Stimulated activated CD8-positive, alpha-beta memory T cell treated with anti-CD3 and anti-CD28 coated beads, Interleukin-12 subunit alpha, Interleukin-12 subunit beta, amount 100 ng/mL, for 24 hours (primary cell): ENCODE results near the gene CDH23.

Experiments used
- DNase-seq: peaks from one replicate; pipeline ENCODE4 v3.0.0-alpha.2; 2020; ENCODE audit errors: extremely low read depth

Gene CDH23

DNA sequence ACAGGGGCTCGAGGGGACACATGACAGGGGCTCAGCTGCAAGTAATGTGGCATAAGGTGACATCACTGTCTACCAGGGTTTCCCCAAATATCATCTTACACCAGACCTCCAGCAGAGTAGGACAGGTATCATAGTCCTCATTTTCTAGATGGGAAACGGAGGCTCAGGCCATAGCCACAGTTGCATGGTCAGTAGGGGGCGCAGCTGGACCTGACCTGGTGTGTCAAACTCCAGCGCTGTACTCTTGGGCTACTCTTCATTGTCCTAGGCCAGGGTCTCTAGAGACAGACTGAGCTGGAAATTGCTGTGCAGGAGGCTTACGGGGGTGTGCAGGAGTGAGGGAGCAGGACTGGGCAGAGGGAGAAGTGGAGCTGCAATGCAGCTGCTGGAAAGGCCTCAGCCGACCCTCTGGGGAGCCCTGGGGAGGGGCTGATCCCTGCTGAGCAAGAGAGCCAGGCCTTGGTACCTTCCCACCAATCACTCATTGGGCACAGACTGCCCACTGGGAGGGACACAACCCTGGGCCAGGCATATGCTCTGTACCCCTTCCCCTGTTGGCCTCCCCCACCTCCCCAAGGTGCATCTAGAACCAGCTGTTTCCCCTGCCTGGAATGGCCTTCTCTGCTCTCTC is 89.9 kb downstream of the CDH23 start:
- peak; percentile 1 for DNase-seq

DNA sequence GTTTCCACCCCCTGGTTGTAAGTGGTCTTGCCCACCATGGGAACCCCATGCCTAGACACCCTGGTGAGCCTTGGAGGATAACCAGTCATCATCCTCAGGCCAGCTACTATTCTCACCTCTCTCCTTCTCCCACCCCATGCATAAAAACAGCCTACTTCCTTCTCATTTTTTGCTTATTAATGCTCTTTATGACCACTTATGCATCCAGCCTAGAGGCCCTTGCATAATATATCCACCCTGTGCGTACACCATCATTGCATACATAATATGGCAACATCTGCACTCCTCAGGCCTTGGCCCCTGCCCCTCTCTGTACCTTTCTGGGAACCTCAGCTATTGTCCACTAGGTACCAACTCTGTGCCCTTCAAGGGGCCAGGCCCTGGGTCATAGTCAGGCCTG is 91.0 kb downstream of the CDH23 start:
- DNase-seq: no peak

DNA sequence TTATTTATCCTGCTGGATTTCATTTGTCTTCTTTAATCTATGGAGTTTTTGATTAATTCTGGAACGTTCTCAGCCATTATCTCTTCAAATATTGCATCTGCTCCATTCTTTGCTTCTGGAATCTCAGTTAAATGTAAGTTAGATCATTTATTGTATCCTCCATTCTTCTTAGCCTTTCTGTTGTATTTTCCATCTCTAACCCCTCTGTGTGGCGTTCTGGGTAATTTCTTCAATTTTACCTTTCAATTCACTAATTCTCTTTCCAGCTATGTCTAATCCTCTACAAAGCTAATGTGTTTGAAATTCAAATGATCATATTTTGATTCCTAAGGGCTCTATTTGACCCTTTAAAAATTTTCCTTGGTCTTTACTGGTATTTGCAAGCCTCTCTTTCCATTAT is 92.4 kb downstream of the CDH23 start:
- no peak for DNase-seq

DNA sequence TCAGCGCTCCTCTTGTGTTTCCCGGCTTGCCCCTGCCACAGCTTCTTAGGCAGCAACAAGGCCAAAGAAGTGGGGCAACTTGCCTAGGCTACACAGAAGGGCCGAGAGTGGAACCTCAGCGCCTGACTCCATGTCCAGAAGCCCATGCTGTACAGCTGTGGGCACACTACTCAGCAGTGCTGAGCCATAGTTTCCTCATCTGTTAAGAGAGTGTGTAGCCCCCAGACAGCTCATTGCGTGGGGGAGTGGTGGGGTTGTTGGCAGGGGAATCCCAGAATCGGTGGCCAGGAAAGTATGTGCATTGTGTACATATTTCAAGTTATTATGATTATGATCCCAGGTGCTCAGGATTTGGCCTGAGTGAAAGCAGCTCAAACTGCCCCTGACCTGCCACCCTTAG is 96.2 kb downstream of the CDH23 start:
- no peak for DNase-seq

- no peak for DNase-seq
Measured at GRCh38 chr10:71493741-71494140, 97.0 kb downstream of the CDH23 start.

DNA sequence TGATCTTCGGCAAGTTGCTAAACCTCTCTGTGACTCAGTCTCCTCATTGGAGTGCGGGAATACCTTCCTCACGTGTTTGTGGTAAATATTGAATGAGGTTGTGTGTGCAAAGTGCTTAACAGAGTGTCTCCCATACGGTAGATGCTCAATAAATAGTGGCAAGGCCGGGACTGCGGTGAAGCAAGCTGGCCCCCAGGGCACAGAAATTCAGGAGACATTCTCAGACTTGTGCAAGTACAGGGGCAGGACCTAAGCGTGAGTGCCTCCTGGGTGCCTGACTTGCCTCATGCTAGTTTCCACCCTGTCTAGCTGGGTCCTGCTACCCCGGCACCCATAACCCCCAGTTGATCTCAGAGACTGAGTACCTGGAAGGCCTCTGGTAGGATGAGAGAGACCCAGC is 97.8 kb downstream of the CDH23 start:
- DNase-seq: no peak

DNA sequence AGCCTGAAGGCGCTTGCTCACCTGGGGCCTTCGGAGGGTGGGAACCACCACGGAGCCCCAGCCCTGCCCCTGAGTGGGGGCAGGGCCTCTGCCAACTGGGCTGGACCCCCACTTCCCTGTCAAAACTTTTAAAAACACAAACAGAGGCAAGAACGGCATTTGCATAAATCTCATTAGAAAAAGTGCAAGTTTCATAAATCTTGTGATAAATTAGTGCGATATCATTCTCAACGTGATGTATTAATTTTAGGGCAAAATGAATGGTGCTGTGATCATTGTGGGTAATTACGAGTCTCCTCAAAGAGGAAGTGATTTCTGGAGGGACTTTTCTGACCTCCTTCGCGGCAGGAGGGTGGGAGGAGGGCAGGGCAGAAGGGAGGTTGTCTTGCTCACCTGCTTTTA is 98.3 kb downstream of the CDH23 start:
- no peak for DNase-seq

DNA sequence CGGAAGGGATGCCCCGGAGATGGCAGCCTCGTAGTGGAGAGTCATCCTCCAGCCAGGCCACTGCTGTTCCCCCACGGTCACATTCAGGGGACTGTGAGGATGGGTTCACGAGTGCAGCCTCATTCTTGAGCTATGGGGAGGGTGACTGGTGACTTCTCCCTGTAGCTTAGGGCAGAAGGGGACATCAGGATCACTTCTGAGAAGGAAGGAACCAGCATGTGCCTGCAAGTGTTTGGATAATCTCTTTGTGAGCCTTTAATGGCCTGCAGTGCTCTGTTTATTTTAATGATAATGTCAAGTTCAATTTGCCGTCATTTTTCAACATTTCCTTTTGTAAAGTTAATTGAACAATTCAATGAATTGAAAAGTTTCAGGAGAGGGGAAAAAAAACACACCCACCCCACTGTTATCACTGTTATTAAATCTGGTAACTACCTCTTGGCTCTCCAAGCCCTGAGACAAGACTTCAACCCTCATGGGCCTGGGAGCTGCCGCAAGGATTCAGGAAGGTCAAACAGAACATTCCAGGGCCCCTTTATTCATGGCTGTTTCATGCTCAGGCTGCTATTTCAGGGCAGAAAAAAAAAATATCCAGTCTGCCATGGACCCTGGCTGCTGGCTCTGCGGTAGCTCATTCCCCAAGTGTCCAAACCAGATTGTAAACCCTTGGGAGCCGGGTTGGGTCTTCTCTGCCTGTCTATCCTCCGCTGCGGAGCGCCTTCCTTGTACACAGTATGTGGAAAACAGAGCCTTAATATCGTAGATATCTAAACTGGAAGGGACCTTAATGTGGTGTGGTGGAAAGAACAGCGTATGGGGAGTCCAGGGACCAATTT is 100.4 kb downstream of the CDH23 start:
- DNase-seq: no peak

DNA sequence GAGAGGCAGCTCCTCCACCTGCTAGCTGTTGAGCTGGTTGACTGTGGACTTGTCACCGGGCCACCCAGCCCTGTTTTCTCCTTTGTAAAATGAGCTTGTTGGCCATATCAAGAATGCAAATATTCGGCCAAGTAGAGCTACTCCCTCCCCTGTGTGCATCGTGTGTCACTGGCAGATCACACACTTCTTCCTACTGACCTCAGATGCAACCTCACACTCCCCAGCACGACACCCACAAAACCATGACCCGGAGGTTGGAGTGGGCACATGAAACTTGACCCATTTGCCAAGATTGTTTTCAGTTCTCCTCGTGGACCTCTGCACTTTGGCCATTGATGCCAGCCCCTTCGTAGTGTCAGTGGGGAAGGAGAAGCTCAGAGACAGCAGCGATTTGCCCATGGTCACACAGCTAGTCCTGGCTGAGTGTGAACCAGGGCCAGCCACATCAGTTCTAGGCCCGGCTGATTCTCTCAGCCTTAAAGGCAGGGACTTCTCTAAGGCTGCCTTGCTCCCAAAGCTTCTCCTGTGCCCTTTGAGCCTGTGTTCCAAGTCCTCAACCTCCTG is 101.1 kb downstream of the CDH23 start:
- no peak for DNase-seq

- no peak for DNase-seq
Measured at GRCh38 chr10:71501402-71501801, 104.7 kb downstream of the CDH23 start.

DNA sequence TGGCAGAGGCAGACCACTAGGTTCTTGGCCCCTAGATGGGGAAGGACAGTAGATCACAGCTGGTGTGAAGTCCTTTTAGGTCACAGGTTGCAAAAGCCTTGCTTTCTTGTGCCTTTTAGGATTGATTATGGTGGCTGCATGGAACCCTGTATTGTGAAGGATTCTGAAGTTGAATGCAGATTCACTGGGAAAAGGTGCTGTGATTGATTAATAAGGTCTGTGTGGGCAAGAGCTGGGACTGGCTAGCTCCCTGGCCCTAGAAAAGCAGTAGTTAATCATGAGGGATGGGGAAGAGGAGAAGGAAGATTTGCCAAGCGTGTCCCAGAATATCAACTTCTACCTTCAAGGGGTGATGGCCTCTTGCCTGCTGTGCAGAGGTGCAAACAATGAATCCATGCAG is 105.5 kb downstream of the CDH23 start:
- DNase-seq: no peak

- no peak for DNase-seq
Measured at GRCh38 chr10:71502851-71503250, 106.1 kb downstream of the CDH23 start.

GRCh38 chr10:71504168-71504567 is 107.4 kb downstream of the CDH23 start:
- DNase-seq: no peak

GRCh38 chr10:71504570-71504969 is 107.8 kb downstream of the CDH23 start:
- no peak for DNase-seq

DNA sequence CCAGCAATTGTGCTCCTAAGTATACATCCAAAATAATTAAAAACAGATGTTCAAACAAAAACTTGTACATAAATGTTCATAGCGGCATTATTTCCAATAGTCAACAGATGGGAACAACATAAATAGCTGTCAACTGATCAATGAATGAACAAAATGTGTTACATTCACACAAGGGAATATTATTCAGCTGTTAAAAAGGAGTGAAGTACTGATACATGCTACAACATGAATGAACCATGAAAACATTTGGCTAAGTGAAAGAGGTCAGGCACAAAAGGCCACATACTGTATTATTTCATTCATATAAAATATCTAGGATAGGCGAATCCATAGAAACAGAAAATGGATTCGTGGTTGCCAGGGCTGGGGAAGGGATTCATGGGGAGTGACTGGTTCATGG is 109.1 kb downstream of the CDH23 start:
- DNase-seq: no peak

DNA sequence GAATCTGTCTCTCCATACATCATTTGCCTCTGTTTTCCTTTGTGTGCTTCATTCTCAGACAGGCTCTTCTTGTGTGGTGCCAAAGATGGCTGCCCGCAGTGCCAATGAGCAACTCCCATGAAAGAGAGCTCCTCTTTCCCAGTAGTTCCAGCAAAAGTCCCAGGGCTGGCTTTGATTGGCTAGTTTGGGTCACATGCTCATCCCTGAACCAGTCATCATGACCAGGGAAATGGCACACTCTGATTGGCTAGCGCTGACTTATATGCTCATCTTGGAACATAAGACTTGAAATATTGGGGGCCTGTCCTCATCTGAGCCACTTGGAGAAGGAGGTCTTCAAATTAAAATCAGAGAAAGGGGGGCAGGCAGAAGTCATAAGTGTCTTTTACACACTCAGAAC is 112.7 kb downstream of the CDH23 start:
- DNase-seq: no peak

- no peak for DNase-seq
Measured at GRCh38 chr10:71511206-71511605, 114.5 kb downstream of the CDH23 start.

- no peak for DNase-seq
Measured at GRCh38 chr10:71512312-71512711, 115.6 kb downstream of the CDH23 start.

- DNase-seq: no peak
Measured at GRCh38 chr10:71512761-71513539, 116.2 kb downstream of the CDH23 start.

- DNase-seq: no peak
Measured at GRCh38 chr10:71513540-71513853, 116.8 kb downstream of the CDH23 start.

GRCh38 chr10:71513936-71514335 is 117.2 kb downstream of the CDH23 start:
- no peak for DNase-seq

GRCh38 chr10:71515531-71516172 is 118.9 kb downstream of the CDH23 start:
- no peak for DNase-seq
